Middle frontal gyrus (tissue), 1 donor: Measurements from ENCODE around the gene BNC1.
"Not testable (repeated sequence)": the region's sequence is repeated elsewhere in the genome, so short reads cannot be mapped to it uniquely, and the experiment has no call there.

Source experiments
- DNase-seq: peaks from one replicate; pipeline ENCODE4 v3.0.0-alpha.2; 2015; ENCODE audit warnings: low spot score; ENCODE audit errors: extremely low spot score

BNC1 gene

DNA sequence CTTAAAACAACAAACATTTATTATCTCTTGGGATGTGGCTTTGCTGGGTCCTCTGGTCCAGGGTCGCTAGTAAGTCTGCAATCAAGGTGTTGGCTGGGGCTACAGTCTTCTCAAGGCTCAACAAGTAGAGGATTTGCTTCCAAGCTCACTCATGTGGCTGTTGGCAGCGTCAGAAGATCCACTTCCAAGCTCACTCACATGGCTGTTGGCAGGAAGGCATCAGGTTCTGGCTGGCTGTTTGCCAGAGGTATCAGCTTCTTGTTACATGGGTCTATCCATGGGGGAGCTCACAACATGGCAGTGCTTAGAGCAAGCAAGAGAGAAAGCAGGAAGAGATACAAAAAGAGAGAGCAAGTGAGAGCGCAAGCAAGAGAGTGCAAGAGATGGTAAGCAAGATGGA is 15.0 kb upstream of the BNC1 start:
- no peak for DNase-seq

DNA sequence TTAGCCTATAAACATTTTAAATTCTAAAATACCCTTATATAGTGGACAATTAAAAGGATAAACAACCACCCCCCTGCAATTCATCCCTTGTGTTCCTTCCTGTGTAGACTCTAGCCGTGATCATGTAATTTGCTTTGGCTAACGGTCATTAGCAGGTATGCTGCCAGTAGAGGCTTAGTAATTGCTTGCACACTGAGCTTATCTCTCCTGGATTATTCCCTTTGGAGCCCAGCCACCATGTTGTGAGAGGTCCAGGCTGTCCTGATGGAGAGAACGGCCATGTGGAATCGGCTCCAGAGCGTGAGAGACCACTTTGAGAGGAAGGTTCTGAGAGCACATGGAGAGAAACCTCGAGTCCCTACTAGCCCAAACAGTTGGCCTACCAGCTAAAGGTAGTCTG is 11.0 kb upstream of the BNC1 start:
- no peak for DNase-seq

DNA sequence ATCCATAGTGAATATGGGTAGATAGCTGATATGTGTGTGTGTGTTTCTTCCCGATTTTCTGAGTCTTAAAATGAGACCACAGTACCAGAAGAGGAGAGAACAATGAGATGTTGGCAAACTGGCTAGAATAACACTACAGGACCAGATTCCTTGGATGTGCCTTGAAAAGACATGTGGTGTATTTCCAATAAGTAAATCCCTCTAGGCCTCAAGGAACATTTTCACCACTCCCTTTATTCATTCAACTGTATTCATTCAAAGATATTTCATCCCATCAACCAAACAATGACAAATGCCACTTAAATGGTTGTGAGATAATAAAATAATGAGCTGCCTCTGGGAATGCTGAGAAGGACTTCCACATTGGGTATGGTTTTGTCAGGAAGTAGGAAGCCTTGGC is 8.7 kb upstream of the BNC1 start:
- no peak for DNase-seq

DNA sequence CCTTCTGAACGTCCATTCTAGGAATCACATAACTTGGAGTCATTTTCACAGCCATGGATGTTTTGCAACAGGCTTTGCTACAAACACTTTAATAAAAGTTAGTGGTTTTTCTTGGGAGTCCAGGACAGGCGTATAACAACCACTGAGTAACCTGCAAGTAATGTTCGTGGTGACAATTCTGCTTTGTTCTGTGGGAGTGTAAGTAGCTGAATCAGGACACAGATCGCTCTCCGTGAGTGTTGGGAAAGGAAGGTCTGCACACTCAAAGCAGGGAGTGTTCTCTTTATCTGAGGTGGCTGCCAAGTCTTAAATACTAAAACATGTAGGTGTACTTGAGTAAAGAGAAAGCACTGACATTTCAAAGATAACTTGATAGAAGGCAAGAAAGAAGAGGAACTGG is 7.9 kb upstream of the BNC1 start:
- no peak for DNase-seq

DNA sequence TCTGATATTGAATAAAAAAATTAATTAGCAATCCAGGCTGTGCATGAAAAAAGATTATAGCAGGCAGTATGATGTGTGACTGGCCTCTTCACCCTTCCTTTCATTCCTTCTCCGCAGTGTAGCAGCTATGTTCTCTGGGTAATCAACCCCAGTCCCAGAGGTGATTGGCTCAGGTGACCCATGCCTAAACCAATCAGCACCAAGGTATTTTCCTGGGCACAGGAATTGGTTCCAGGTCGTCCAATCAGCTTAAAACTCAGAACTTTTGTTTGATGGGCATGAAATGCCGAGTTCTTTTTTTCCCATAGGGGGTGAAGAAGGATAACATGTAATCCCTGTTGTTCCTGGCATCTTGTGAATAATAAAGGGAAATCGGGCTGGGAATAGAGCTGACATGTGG is 5.8 kb upstream of the BNC1 start:
- DNase-seq: no peak

DNA sequence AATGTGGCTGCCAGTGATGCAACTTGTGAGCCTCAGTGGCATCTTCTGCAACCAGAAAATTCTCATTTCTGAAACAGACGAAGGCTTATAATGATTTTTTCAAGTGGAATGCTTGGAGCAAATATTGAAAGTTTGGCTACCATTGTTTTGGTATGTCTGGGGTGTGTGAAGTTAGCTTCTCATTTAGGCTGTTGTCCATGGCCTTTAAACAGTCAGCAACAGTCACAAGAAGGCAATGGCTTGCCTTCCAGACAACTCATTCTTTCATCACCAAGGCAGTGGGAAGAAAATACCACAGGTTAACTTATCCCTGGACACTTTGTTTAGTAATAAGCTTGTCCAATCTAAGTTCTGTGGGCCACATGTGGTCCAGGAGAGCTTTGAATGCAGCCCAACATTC is 4.7 kb upstream of the BNC1 start:
- DNase-seq: no peak

DNA sequence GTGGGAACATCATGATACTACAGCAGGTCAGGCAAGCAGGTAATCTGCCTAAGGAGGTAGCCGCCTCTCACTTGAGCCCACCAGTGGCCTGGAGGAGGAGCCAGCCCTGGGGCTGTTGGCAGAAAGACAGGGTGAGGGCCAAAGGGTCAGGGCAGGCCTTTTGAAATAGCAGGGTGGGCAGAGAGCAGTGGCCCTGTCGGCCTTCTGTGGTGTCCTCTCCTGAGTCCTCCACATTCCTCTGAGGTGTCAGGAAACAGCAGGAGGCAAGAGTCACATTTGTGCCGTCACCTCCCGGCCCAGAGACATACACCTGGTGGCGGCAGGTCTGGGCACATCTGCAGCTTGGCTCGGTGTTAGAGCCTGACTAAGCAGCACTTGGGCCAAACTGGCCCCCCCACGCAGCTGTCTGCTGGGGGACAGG is 3.9 kb upstream of the BNC1 start:
- no peak for DNase-seq

DNA sequence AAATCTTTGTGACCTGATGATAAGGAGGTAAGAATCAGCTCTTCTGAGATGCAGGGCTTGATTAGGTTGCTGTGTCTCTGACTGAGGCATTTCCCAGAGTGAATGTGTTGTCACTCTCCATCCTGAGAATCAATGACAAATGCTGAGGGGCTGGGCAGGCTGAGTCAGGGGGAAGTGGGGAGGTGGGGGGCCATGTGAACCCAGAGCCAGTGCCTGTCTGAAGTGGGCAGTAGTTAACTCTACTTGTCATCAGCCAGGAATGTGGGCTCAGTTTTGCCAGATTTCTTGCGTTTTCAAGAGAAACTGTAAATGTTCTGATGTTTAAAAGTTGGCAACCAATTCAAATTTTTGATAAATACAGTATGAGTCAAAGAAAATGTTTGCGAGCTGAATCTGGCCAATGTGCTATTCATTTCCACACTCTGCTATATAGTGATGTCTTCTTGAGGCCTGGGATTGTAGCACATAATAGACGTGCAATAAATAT is 3.1 kb upstream of the BNC1 start:
- DNase-seq: no peak

DNA sequence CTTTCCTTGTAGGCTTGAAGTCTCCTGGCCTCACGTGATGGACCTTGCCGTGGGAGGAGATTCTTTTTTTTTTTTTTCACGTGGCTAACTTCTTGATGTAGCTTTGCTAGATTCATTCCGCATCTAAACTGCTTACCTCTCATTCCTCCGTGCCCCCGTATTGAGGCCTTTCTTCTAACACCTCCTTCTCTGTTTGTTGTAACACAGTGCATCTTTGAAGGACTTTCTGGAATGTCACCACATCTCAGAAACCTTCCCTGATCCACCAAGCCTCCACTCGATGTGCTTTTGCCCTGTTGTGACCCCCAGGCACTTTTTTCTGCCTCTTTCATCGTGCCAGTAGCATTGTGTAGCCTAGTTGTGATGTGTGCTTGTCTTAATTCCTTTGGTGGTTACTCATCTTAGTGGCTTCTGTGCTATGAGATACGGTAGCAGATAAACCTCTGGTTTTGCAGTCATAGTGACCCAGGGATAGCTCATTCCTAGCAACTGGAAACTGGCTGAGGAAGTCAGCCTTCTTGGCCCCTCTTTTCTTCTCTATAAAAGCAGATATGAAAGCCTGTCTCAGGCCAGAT is 1.6 kb upstream of the BNC1 start:
- no peak for DNase-seq

DNA sequence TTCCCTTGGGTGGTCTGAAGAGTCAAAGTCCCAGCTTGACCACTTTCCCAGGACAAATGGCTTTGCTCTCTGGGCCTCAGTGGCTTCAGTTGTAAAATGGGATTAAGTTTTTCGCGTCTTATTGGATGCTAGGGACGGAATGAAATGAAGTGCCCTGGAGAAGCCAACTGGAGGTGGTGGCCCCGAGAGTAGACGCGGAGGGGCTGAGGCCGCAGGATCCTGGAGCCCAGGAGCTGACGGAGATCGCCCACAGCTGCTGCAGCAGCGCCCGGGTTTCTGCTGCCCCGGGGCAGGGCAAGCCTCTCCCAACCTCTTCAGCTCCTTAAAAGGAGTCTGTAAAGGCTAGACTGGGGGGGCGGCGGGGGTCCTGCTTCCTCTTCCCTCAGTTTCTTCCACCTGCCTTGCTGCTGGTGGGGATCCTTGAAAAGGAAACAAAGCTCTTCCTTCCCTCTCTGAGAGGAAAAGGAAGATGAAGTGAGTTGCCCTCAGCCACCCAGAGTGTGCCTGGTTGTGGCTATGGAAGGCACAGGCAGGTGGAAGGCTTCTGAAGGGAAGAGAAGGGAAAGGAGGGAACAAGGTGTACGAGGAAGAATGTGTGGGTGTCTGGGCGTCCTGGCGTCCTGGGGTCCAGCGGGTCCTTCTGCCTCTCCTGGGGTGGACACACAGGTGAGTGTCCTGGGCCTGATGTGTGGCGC is 967 bp upstream of the BNC1 start:
- DNase-seq: no peak

DNA sequence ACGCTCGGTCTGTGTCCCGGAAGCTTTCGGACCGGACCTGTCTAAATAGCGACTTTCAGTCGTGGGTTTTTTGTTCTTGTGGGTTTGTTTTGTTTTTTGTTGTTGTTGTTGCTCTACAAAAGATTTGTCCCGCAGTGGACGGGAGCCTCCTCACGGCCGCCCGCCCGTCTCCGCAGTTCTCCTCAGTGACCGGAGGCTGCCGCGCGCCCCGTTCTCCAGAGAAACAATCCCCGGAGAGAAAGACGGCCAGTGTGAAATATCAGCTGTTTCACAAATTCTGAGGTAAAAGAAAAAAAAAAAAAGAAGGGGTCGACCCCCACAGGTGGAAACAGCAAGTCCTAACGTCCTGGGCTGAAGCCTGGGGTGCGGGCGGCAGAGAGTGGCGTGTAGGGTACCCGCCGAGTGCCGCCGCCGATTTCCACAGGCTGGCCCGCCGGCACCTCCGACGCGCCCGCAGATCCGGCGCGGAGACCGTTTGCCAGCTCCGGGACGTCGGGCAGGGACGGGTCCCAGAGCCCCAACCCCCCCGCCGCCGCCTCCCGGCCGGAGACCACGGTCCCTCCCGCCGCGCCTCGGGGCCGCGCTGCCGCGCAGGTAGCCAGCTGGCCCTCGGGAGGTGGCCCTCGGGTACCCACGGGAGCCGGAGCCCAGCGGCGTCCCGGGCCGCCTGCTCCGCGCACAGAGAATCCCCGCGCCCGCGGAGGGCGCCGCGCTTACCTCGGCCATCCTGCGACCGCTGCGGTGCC is 478 bp downstream of the BNC1 start:
- no peak for DNase-seq

DNA sequence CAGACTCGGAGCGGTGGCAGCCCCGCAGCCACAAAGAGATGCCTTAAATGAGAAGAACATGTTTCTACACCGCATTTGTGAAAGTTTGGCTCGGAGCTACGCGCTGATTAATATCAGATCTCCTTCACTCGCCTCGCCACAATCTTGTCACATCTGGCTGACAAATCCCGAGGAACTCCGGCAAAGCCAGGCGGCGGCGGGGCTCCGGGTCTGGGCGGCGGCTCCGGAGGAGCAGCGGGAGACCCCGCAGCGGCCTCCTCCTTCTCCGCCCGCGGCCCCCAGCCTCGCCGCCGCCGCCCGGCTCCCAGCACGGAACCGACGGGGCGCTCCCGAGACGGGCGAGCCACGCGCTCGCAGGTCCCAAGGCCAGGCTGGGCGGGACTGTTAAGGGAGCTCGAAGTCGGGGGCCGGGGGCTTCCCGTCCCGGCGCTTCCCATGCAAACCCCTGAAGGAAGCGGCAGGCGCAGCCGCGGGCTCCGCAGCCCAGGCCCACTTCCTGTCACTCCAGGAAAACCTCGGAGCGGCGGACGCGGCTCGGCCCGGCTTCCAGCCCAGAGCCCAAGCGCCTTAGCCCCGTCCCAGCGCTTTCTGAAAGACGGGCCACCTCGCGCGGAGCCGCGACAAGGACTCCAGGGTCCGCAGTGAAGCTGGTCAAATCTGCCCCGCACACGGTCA is 1.2 kb downstream of the BNC1 start:
- DNase-seq: no peak

DNA sequence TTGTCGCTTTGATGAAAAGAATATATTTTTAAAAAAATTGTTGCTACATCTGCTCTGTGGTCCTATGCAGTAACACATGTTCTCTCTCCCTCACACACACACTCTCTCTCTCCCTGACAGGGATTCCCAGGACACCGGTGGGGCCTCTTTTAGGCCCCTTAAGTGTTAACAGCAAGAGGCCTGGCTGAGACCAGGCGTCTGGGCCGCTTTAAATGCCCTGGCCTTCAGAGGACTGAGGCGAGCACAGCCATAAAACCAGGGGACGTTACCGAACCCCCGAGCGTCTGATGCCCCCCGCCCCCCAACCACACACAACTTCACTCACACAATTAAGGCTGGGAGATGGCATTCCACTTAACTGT is 1.7 kb downstream of the BNC1 start:
- no peak for DNase-seq

DNA sequence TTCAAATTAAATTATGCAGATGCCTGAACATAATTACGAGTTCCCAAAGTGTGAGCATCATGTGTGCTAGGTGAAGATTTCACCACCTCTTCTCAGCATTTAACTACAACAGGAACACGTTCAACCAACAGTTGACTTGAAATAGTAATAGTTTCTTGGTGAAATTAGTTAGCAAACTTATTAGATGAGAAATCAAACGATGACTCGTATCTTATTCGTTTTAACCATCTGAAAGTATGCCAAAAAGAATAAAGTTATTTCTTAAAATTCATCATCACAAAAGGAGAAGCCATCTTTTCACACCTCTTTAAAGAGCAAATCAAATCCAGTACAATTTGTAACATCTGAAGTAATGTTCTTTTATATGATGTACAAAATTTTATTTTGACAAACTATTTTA is 2.3 kb downstream of the BNC1 start:
- no peak for DNase-seq

DNA sequence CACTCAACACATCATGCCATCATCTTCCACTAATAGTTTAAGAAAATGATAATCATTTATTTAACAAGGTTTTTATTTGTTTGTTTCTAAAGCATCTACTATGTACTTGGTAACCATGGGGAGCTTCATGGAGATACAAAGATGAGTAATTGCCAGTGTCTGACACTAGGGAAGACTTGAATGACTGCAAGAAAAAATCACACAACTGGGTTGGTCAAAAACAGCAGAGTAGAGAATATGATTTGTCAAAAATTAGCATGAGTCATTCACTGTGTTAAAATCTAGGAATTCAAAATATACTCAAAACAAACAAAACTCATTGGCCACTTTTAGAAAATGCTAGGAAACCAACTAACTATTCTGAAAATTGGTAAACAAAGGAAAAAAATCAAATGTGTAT is 6.3 kb downstream of the BNC1 start:
- no peak for DNase-seq

DNA sequence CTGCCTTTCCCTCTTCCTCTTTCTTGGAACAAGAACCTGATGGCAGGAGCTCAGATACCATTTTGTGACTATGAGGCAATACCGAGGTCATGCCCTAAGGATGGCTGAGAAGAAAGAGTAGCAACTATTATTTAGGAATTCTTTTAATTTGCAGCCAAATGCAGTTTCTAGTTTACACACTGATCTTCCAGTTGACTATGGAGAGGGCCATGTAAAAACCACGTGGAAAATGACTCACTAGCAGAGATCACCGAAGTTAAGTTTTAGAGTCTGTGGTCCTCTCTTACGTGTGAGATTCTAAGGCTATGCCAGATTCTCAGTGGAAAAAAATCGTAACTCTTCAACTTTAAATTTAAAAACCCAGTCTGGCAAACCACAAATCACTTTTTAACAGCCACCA is 7.8 kb downstream of the BNC1 start:
- DNase-seq: no peak

DNA sequence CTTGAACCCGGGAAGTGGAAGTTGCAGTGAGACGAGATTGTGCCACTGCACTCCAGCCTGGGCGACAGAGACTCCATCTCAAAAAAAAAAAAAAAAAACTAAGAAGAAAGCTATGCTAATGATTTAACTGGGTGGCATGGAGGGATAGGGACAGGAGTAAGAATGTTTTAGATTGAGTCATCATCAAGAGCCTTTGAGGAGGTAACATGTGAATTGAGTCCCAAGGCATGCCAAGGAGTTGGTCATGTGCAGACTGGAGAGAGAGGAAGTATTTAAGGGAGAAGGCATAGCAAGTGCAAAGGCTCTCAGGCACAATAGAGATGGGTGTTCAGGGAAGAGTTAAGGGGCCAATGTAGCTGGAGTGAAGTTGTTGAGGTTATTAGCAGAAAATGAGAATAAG is 9.1 kb downstream of the BNC1 start:
- no peak for DNase-seq

DNA sequence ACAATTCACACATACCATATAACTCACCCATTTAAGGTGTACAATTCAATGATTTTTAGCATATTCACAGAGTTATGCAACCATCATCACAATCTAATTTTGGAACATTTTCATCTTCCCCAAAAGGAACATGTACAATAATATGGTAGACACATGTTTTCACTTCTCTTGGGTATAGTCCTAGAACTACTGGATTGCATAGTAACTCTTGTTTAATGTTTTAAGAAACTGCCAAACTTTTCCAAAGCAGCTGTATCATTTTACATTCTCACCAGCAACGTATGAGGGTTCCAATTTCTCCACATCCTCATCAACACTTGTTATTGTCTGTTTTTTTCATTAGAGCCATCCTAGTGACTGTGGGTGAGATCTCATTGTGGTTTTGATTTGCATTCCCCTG is 14.3 kb downstream of the BNC1 start:
- DNase-seq: no peak

DNA sequence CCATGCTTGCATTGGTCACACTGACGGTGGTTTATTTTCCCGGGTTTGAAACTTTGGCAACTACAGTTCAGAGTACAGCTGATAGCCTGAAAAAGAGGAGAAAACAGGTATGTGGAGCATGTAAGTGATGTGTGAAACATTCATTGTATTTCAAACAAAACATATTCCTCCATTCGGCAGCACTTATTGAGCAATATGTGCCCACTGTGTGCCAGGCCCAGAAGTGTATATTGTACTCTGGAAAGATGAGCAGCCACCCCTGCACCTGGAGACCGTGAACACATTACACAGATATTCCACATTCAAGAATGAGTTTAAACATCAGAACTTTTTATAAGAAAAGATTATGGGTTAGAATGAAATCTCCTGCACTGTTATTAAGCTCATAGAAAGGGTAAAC is 16.3 kb downstream of the BNC1 start:
- no peak for DNase-seq

DNA sequence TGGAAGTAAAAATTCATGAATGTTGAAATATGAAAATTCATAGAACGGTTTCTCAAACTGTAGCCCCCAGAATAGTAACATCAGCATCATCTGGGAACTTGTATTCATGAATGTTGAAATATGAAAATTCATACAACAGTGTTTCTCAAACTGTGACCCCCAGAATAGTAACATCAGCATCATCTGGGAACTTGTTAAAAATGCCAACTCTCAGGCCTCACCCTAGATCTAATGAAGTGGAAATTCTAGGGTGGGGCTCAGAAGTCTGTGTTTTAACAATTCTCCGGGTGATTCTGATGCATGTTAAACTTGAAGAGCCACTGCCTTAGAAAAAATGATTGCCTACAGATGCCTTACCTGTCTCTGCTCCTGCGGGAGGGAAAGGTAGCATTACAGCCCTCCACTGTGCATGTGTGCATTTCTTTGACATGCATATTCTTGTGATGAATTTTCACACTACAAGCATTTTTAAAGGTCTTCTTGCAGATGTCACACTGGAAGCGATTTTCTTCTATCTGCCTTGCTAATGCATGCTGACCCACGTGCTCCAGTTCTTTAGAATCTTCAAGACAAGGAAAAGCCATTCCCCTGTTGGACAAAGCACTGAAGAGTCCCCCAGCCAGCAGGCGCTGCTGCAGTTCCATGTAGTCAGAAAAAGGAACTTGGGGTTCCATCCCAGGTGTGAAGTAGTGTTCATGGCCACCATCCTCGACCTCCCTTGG is 21.7 kb downstream of the BNC1 start:
- no peak for DNase-seq

DNA sequence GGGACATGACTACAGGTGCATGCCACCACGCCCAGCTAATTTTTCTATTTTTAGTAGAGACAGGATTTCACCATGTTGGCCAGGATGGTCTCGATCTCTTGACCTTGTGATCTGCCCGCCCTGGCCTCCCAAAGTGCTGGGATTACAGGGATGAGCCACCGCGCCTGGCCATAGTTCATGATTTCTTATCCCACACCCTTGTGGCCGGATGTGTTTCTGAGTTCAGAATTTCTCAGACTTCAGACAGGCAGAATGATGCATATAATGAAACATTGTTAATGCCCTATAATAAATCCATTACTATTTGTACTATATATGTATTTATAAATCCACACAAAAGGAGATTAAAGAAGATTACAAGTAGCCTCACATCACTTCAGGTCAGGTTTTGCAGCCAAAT is 22.3 kb downstream of the BNC1 start:
- not testable (repeated sequence) for DNase-seq

DNA sequence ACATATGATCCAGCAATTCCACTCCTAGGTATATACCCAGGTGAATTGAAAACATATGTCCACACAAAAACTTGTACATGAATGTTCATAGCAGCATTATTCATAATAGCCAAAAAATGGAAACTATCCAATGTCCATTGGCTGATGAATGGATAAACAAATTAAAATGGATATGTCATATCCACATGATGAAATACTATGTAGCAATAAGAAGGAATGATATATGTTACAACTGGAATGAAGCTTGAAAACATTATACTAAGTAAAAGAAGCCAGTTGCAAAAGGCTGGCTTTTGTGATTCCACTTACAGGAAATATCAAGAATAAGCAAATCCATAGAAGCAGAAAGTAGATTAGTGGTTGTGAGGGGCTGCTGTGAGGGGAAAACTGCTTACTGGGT is 33.7 kb downstream of the BNC1 start:
- DNase-seq: no peak
